Stimulated activated CD4-positive, alpha-beta T cell treated with anti-CD3 and anti-CD28 coated beads, Interleukin-2, amount 100 ng/mL, for 4 hours (primary cell): Measurements from ENCODE around the gene LIMA1.
A peak's percentile ranks its signal among the peaks of the same experiment; 100 is the strongest.

ENCODE experiments used
- DNase-seq: peaks from one replicate; pipeline ENCODE4 v3.0.0-alpha.2; 2020; ENCODE audit warnings: low read depth

Gene LIMA1

GRCh38 chr12:50217202-50217601 is 66.1 kb downstream of the LIMA1 start:
- no peak for DNase-seq

GRCh38 chr12:50215033-50215432 is 68.3 kb downstream of the LIMA1 start:
- DNase-seq, result no peak

GRCh38 chr12:50214018-50214417 is 69.3 kb downstream of the LIMA1 start:
- DNase-seq, result no peak

GRCh38 chr12:50213439-50213838 is 69.9 kb downstream of the LIMA1 start:
- DNase-seq, result no peak

GRCh38 chr12:50212071-50212467 is 71.3 kb downstream of the LIMA1 start:
- no peak for DNase-seq

GRCh38 chr12:50211392-50212070 is 71.8 kb downstream of the LIMA1 start:
- no peak for DNase-seq

- DNase-seq, result no peak
These were observed 75.9 kb downstream of the LIMA1 start for GRCh38 chr12:50207424-50207823.

- no peak for DNase-seq
These were observed 77.7 kb downstream of the LIMA1 start for GRCh38 chr12:50205648-50206047.

- DNase-seq, result no peak
These were observed 79.6 kb downstream of the LIMA1 start for GRCh38 chr12:50203691-50204090.

- no peak for DNase-seq
These were observed 81.3 kb downstream of the LIMA1 start for GRCh38 chr12:50201987-50202521.

- no peak for DNase-seq
These were observed 82.6 kb downstream of the LIMA1 start for GRCh38 chr12:50200552-50201273.

- DNase-seq, result no peak
These were observed 84.5 kb downstream of the LIMA1 start for GRCh38 chr12:50198829-50199228.

GRCh38 chr12:50197297-50197727 is 86.0 kb downstream of the LIMA1 start:
- no peak for DNase-seq

- DNase-seq, result no peak
These were observed 86.8 kb downstream of the LIMA1 start for GRCh38 chr12:50196537-50196936.

GRCh38 chr12:50195832-50196231 is 87.5 kb downstream of the LIMA1 start:
- DNase-seq, result no peak

GRCh38 chr12:50192908-50193307 is 90.4 kb downstream of the LIMA1 start:
- DNase-seq, result no peak

- no peak for DNase-seq
These were observed 91.1 kb downstream of the LIMA1 start for GRCh38 chr12:50192236-50192635.

- DNase-seq, result no peak
These were observed 92.5 kb downstream of the LIMA1 start for GRCh38 chr12:50190859-50191258.

GRCh38 chr12:50188875-50189575 is 94.3 kb downstream of the LIMA1 start:
- DNase-seq, result peak; percentile 13

- DNase-seq, result no peak
These were observed 95.0 kb downstream of the LIMA1 start for GRCh38 chr12:50188241-50188781.

GRCh38 chr12:50187084-50187900 is 96.0 kb downstream of the LIMA1 start:
- no peak for DNase-seq

GRCh38 chr12:50186681-50187080 is 96.6 kb downstream of the LIMA1 start:
- no peak for DNase-seq
